ENCODE measurements around the gene GOLIM4.

Gene GOLIM4

GRCh38 chr3:167976516-167977361 is 119.0 kb downstream of the GOLIM4 start:
- H3K9ac ChIP-seq (ENCODE audit: low read length), result no peak overlapping the region
- H2AFZ ChIP-seq (ENCODE audit: low read depth, low read length), result no peak overlapping the region
- H3K4me3 ChIP-seq (ENCODE audit: low read length), result no peak overlapping the region
- no peaks in the 10 kb centered on the region for H3K36me3 ChIP-seq (replicated peaks; ENCODE audit: low read depth, low read length)
- H3K4me2 ChIP-seq (ENCODE audit: low read length), result 0 out of 2 replicates have a peak overlapping the region, but pooled peaks have one; percentile 0
- H3K79me2 ChIP-seq (ENCODE audit: low read length), result no peaks in the 10 kb centered on the region
- no peaks in the 10 kb centered on the region for H3K27me3 ChIP-seq (ENCODE audit: low read depth, low read length)
- TF ChIP-seq CTCF (IDR thresholded peaks at IDR 0.05; ENCODE audit: low read depth, low read length), result no peak
- no peak for TF ChIP-seq EZH2phosphoT487 (IDR thresholded peaks at IDR 0.05; ENCODE audit: low read depth)
- H3K9me3 ChIP-seq (ENCODE audit: insufficient read depth, low read length), result no peaks in the 10 kb centered on the region
- no peak overlapping the region for H3K27ac ChIP-seq (ENCODE audit: low read length)
- no peaks in the 10 kb centered on the region for H3K4me1 ChIP-seq (ENCODE audit: low read length)
- no peaks in the 10 kb centered on the region for H4K20me1 ChIP-seq (ENCODE audit: insufficient read depth, low read length)

- Histone ChIP-seq H2AFZ (ENCODE audit: low read depth, low read length) (no peak overlapping the region), H3K36me3 (replicated peaks; ENCODE audit: low read depth, low read length) (no peaks in the 10 kb centered on the region), H3K4me1 (ENCODE audit: low read length) (no peaks in the 10 kb centered on the region), H3K27me3 (ENCODE audit: low read depth, low read length) (no peaks in the 10 kb centered on the region), H4K20me1 (ENCODE audit: insufficient read depth, low read length) (no peaks in the 10 kb centered on the region), H3K79me2 (ENCODE audit: low read length) (no peaks in the 10 kb centered on the region), H3K9me3 (ENCODE audit: insufficient read depth, low read length) (no peaks in the 10 kb centered on the region), H3K27ac (ENCODE audit: low read length) (no peak overlapping the region), H3K4me3 (ENCODE audit: low read length) (no peak overlapping the region), H3K9ac (ENCODE audit: low read length) (no peak overlapping the region), H3K4me2 (ENCODE audit: low read length) (no peak overlapping the region)
- TF ChIP-seq CTCF (IDR thresholded peaks at IDR 0.05; ENCODE audit: low read depth, low read length), result no peak
- no peak for TF ChIP-seq EZH2phosphoT487 (IDR thresholded peaks at IDR 0.05; ENCODE audit: low read depth)
Measured at GRCh38 chr3:167973901-167974300, 121.8 kb downstream of the GOLIM4 start.

GRCh38 chr3:167973046-167973445 is 122.7 kb downstream of the GOLIM4 start:
- no peak overlapping the region for H3K27ac ChIP-seq (ENCODE audit: low read length)
- no peaks in the 10 kb centered on the region for H3K4me1 ChIP-seq (ENCODE audit: low read length)
- H3K9ac ChIP-seq (ENCODE audit: low read length), result no peak overlapping the region
- H3K27me3 ChIP-seq (ENCODE audit: low read depth, low read length), result no peaks in the 10 kb centered on the region
- no peaks in the 10 kb centered on the region for H3K79me2 ChIP-seq (ENCODE audit: low read length)
- no peaks in the 10 kb centered on the region for H3K36me3 ChIP-seq (replicated peaks; ENCODE audit: low read depth, low read length)
- no peak overlapping the region for H2AFZ ChIP-seq (ENCODE audit: low read depth, low read length)
- H3K4me3 ChIP-seq (ENCODE audit: low read length), result no peak overlapping the region
- H3K9me3 ChIP-seq (ENCODE audit: insufficient read depth, low read length), result no peaks in the 10 kb centered on the region
- no peak for TF ChIP-seq CTCF (IDR thresholded peaks at IDR 0.05; ENCODE audit: low read depth, low read length)
- no peak for TF ChIP-seq EZH2phosphoT487 (IDR thresholded peaks at IDR 0.05; ENCODE audit: low read depth)
- no peak overlapping the region for H3K4me2 ChIP-seq (ENCODE audit: low read length)
- no peaks in the 10 kb centered on the region for H4K20me1 ChIP-seq (ENCODE audit: insufficient read depth, low read length)

- no peaks in the 10 kb centered on the region for H3K36me3 ChIP-seq (replicated peaks; ENCODE audit: low read depth, low read length)
- no peak overlapping the region for H3K4me2 ChIP-seq (ENCODE audit: low read length)
- no peaks in the 10 kb centered on the region for H4K20me1 ChIP-seq (ENCODE audit: insufficient read depth, low read length)
- H3K27ac ChIP-seq (ENCODE audit: low read length), result no peak overlapping the region
- no peaks in the 10 kb centered on the region for H3K4me1 ChIP-seq (ENCODE audit: low read length)
- TF ChIP-seq EZH2phosphoT487 (IDR thresholded peaks at IDR 0.05; ENCODE audit: low read depth) (no peak), CTCF (IDR thresholded peaks at IDR 0.05; ENCODE audit: low read depth, low read length) (no peak)
- H3K27me3 ChIP-seq (ENCODE audit: low read depth, low read length), result no peaks in the 10 kb centered on the region
- H3K79me2 ChIP-seq (ENCODE audit: low read length), result no peaks in the 10 kb centered on the region
- no peaks in the 10 kb centered on the region for H3K9me3 ChIP-seq (ENCODE audit: insufficient read depth, low read length)
- no peak overlapping the region for H3K9ac ChIP-seq (ENCODE audit: low read length)
- no peak overlapping the region for H3K4me3 ChIP-seq (ENCODE audit: low read length)
- H2AFZ ChIP-seq (ENCODE audit: low read depth, low read length), result no peak overlapping the region
Measured at GRCh38 chr3:167972502-167972901, 123.2 kb downstream of the GOLIM4 start.
